Left ventricle myocardium inferior (tissue), 1 donor: Measurements from ENCODE around the gene LCP2. TPM values are rescaled to one million over a fixed set of nuclear protein-coding genes. Genes with fewer than 3 reads are reported as not detected.

ENCODE experiments used
- DNase-seq: peaks from one replicate; pipeline ENCODE4 v3.0.0-alpha.2; 2020
- H3K27ac ChIP-seq: fragments of 200-600 bp; replicated peaks from 2 replicates; pipeline ENCODE4 v1.8.0; 2021
- H3K27me3 ChIP-seq: fragments of 200-600 bp; 2 replicates; pipeline ENCODE4 v1.8.0; 2021; ENCODE audit warnings: low read depth
- H3K36me3 ChIP-seq: fragments of 200-600 bp; 2 replicates; pipeline ENCODE4 v1.8.0; 2021
- H3K4me1 ChIP-seq: fragments of 200-600 bp; 2 replicates; pipeline ENCODE4 v1.8.0; 2021
- H3K4me3 ChIP-seq: fragments of 200-600 bp; 2 replicates; pipeline ENCODE4 v1.8.0; 2021; ENCODE audit warnings: mild to moderate bottlenecking, moderate library complexity
- H3K9me3 ChIP-seq: fragments of 200-600 bp; replicated peaks from 2 replicates; pipeline ENCODE4 v1.8.0; 2021
- intact Hi-C: fragments of 100-400 bp; cut with micrococcal nuclease; formaldehyde crosslinking; loops from one replicate; pipeline ENCODE4 v1.11.0; 2022
- total RNA-seq: library from RNA; stranded (reverse); fragmentation: NEBNext Ultra II Directional; extraction: Animal tissue kit (Norgen Biotek cat#: 25700); gene quantifications from one replicate; pipeline ENCODE4 v1.2.1, GENCODE V29; 2021
- TF ChIP-seq, protein P1 (sequence below): fragments of 200-600 bp; IDR thresholded peaks from 2 replicates; pipeline ENCODE4 v1.8.0; 2021; ENCODE audit warnings: antibody characterized with exemption, mild to moderate bottlenecking, borderline replicate concordance
- donor health status: DM: no; HTN: yes; CAD: no; lungs with severe emphysema.

LCP2 gene
- total RNA-seq, 1 donor from 2014 or later = 3.9 TPM

DNA sequence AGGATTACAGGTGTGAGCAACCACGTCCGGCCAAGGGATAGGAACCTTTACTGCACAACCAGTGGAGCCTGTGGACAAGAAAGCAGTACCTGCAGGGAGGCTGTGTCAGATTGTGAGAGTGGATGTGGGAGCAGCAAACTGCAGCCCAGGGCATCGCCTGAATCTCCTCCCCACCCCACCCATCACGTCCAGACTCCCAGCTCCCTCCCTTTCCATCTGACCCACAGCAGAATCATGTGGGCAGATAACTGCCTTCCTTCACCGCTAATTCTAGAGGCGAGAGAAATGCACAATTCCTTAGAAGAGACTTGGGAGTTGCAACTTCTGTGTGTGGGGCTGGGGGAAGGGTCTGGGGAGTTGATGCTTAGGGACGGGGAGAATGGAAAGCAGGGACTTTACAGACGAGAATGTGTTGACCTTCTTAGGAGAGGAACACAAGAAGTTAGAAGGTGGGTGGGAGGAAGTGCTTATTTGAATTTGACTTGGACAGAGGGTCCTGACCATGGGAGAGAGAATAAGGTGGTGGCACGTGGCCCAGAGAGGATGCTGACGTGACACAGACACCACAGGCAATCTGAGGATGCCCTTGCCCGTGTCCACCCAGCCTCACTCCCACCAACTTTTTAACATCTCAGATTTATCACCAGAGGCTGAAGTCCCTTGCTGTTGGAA is 4.5 kb upstream of the LCP2 start:
- TF ChIP-seq, protein P1, sequence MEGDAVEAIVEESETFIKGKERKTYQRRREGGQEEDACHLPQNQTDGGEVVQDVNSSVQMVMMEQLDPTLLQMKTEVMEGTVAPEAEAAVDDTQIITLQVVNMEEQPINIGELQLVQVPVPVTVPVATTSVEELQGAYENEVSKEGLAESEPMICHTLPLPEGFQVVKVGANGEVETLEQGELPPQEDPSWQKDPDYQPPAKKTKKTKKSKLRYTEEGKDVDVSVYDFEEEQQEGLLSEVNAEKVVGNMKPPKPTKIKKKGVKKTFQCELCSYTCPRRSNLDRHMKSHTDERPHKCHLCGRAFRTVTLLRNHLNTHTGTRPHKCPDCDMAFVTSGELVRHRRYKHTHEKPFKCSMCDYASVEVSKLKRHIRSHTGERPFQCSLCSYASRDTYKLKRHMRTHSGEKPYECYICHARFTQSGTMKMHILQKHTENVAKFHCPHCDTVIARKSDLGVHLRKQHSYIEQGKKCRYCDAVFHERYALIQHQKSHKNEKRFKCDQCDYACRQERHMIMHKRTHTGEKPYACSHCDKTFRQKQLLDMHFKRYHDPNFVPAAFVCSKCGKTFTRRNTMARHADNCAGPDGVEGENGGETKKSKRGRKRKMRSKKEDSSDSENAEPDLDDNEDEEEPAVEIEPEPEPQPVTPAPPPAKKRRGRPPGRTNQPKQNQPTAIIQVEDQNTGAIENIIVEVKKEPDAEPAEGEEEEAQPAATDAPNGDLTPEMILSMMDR = no peak
- Histone ChIP-seq H3K27ac (no peak overlapping the region), H3K27me3 (no peaks in the 10 kb centered on the region), H3K4me3 (no peak overlapping the region), H3K4me1 (peaks cover 38% of the 10 kb centered on the region), H3K36me3 (no peaks in the 10 kb centered on the region), H3K9me3 (no peaks in the 10 kb centered on the region)
- intact Hi-C loops = no loop called here
- no peak for DNase-seq

DNA sequence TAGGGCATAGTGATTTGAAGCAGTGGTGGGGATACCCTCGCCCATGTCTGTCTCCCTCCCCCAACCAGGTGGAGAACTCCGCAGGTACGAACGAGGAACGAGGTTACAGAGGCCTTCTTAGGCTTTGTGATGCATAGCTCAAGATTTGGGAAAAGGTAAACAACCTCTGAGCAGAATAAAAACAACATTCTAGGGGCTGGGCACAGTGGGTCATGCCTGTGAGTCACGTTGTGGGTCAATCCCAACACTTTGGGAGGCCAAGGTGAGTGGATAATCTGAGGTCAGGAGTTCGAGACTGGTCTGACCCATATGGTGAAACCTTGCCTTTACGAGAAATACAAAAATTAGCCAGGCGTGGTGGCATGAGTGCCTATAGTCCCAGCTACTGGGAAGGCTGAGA is 3.6 kb upstream of the LCP2 start:
- H3K9me3 ChIP-seq = no peaks in the 10 kb centered on the region
- H3K27me3 ChIP-seq = no peaks in the 10 kb centered on the region
- intact Hi-C loops = no loop called here
- TF ChIP-seq, protein P1 = no peak
- no peak for DNase-seq
- H3K4me1 ChIP-seq = peaks cover 29% of the 10 kb centered on the region
- H3K4me3 ChIP-seq = no peak overlapping the region
- H3K36me3 ChIP-seq = no peaks in the 10 kb centered on the region
- no peak overlapping the region for H3K27ac ChIP-seq

DNA sequence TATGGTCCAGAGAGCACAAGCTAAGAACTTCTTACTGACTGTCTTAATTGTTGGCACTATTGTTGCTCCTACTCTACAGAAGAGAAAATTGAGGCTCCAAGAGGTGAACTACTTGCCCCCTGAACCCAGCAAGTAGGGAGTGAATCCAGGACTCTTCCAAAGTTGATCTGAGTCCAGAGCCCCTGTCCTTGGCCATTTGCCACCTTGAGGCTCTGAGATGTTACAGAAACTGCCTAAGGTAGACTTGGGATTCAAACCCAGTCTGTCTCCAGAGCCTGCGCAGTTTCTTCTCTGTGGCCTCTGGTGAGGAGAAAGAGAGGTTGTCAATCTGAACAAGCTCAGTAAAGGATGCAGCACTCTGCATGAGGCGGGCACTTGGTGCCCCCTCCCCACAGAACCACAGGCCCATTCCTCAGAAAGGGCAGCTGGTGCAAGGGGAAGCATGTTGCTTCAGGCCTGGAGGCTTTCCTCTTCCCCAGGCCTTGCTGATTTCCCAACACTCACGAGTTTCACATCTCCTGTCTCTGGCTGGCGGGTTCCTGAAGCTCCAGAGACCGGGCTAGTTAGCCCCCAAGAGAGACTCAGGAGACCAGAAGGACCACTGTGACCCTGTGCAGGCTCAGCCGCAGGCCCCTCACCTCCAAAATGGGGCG is 2.9 kb upstream of the LCP2 start:
- Histone ChIP-seq H3K4me1 (peaks cover 22% of the 10 kb centered on the region), H3K27me3 (no peaks in the 10 kb centered on the region), H3K9me3 (no peaks in the 10 kb centered on the region), H3K4me3 (no peak overlapping the region), H3K27ac (no peak overlapping the region), H3K36me3 (no peaks in the 10 kb centered on the region)
- TF ChIP-seq, protein P1 = no peak
- intact Hi-C loops = no loop called here
- no peak for DNase-seq

DNA sequence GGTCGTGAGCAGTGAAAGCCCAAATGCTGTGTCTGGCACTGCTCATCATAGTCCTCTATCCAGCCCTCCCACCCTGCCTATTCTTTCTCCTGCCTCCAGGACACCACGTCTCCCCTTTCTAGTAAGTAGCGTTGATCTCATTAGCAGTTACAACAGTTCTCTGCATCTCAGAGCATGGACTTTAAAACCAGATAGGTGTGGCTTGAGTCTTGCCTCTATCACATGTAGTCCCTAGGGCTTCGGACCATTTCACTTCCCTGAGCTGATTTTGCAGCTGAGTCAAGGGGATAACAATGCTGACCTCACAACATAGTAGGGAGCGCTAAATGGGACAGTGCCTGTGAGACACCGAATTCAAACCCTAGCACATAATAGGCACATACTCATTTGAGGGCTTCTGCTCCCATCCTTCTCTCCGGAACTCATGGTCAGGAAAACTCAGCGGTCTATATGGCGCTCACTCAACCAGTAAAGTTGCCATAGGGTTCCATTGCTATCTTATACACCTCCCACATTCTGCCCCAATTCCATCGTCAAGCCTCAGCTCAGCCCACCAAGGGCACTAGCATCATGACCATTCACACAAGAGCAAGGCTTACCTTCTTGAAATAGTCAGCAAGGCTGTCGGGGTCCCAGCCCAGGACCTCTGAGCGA is 515 bp downstream of the LCP2 start:
- Histone ChIP-seq H3K9me3 (no peaks in the 10 kb centered on the region), H3K27ac (peak overlapping the region; percentile 88), H3K4me3 (peak overlapping the region; percentile 67), H3K27me3 (no peaks in the 10 kb centered on the region), H3K4me1 (peaks cover 3% of the 10 kb centered on the region), H3K36me3 (peaks cover 8% of the 10 kb centered on the region)
- TF ChIP-seq, protein P1 = no peak
- DNase-seq = no peak
- intact Hi-C loops = no loop called here

DNA sequence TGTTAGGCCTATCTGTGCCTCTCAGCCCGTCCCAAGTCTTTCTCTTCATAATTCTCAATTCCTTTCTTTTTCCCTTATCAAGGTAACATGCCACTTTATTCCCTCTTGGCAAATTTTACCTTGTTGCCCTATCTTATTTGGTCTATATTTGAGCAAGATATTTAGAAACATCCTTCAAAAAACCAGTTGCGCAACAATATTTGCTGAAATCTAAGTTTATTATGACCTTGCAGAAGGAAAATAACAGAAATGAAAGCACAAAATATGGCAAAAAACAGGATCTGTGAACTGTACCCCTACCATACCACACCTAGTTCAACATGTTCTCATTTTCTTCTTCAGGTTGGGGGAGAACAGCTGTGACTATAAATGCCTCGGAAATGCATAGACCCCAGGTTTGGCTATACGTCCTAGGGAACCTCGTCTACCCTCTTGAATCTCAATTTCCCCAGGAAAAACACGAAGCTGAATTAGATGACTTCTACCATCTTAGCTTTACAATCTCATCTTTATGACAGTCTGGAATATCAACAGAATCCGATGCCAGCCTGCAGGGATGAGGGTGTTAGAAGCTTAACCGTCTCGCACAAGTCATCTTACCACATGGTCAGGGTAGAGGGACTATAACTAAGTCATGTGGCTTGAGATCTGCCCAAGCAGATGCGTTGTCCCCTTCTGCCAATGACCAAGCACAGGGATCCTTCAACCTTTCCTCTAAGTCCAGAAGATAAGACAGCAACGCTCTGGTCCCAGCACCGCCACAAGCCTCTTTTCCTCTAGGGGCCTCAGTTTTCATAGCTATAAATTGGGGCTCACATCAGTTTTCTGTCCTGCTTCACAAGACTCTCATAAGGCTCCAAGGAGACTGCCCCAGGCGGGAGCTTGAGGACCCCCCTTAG is 1.3 kb downstream of the LCP2 start:
- Histone ChIP-seq H3K36me3 (peaks cover 8% of the 10 kb centered on the region), H3K4me1 (peaks cover 8% of the 10 kb centered on the region), H3K27me3 (no peaks in the 10 kb centered on the region), H3K4me3 (peak overlapping the region; percentile 67), H3K27ac (peak overlapping the region; percentile 88), H3K9me3 (no peaks in the 10 kb centered on the region)
- TF ChIP-seq, protein P1 = no peak
- no peak for DNase-seq
- intact Hi-C loops = no loop called here
